ENCODE data around the gene ATP11C.
"Not testable (repeated sequence)": the region's sequence is repeated elsewhere in the genome, so short reads cannot be mapped to it uniquely, and the experiment has no call there.

ATP11C gene

DNA sequence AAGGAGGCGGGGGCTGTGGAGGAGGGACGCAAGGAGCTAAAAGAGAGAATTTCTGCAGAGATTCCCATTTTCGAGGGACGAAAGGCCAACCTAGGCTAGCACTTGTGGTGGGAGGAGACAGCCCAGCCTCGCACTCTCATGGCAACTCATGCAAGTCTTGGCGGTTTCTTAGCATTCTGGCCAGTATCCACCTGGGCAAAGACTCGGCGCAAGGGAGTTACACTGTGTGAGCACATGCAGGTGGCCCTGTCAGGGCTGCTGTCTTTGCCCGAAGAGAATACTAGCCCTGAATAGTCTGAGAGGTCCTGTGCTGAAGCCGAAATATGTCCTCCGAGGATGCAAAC lies 240.4 kb downstream of the ATP11C start:
- Histone ChIP-seq H3K27me3 (peaks cover 33% of the 10 kb centered on the region), H3K4me3 (ENCODE audit: low read depth in 1 of 2, low read length in 1 of 2) (peak overlapping the region in 1 of 2 experiments; percentile 14), H3K9me3 (no peaks in the 10 kb centered on the region), H3K4me1 (ENCODE audit: control insufficient read depth in 1 of 2, insufficient read depth in 1 of 2, low read depth in 1 of 2, low read length in 1 of 2) (peaks cover 0 to 12% of the 10 kb centered on the region in 2 experiments), H3K27ac (no peak overlapping the region), H3K36me3 (no peaks in the 10 kb centered on the region)
- TF ChIP-seq, protein P1, sequence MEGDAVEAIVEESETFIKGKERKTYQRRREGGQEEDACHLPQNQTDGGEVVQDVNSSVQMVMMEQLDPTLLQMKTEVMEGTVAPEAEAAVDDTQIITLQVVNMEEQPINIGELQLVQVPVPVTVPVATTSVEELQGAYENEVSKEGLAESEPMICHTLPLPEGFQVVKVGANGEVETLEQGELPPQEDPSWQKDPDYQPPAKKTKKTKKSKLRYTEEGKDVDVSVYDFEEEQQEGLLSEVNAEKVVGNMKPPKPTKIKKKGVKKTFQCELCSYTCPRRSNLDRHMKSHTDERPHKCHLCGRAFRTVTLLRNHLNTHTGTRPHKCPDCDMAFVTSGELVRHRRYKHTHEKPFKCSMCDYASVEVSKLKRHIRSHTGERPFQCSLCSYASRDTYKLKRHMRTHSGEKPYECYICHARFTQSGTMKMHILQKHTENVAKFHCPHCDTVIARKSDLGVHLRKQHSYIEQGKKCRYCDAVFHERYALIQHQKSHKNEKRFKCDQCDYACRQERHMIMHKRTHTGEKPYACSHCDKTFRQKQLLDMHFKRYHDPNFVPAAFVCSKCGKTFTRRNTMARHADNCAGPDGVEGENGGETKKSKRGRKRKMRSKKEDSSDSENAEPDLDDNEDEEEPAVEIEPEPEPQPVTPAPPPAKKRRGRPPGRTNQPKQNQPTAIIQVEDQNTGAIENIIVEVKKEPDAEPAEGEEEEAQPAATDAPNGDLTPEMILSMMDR (IDR thresholded peaks at IDR 0.05): no peak

DNA sequence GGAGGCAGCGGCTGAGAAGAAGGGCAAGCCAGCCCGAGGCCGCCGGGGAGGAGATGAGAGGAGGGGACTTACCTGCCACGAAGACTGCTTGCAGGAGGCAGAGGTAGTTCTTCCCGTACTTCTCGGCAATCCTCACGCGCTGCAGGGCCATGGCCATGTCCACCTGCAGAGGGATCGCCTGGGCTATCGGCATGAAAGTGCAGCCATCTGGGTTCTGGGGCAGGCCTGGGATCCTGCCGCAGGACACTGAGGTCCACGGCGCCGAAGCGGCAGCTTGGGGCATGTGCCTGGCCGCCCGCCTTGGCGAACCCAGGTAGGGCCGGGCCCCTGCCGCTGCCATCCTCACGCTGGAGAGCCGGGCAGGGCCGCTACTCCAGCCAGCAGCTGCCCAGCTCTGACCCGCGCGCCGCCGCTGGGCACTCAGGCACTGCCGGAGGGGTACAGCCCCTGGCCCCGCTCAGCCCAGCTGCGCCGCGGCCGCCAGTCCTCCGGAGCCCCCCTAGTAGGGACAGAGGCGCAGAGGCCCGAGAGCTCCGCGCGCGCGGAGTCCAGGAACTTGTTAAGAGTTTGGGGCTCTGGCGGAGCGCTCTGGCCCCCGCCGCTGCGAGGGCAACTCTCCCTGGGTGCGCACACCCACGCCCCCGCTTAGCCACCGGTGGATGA lies 240.9 kb downstream of the ATP11C start:
- Histone ChIP-seq H3K36me3 (no peaks in the 10 kb centered on the region), H3K4me3 (ENCODE audit: low read depth in 1 of 2, low read length in 1 of 2) (peak overlapping the region in 1 of 2 experiments; percentile 14), H3K4me1 (ENCODE audit: control insufficient read depth in 1 of 2, insufficient read depth in 1 of 2, low read depth in 1 of 2, low read length in 1 of 2) (peaks cover 0 to 12% of the 10 kb centered on the region in 2 experiments), H3K9me3 (no peaks in the 10 kb centered on the region), H3K27ac (no peak overlapping the region), H3K27me3 (peaks cover 33% of the 10 kb centered on the region)
- TF ChIP-seq, protein P1 (IDR thresholded peaks at IDR 0.05): no peak

DNA sequence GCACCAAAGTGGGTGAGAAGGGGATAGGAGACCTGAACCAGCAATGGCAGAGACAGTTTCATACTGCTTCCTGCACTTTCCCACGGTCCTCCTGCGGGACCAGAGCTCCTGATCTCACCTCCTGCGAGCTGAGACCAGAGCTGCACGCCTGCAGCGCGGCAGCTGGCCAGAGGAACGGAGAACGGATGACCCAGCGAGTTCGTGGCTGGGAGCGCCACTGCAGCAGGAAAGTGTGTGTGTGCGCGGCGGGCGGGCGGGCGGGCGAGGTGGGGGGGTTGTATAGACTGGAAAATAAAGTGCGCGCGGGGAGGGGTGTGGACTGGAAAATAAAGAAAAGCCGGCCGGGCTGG lies 241.4 kb downstream of the ATP11C start:
- Histone ChIP-seq H3K27ac (no peak overlapping the region), H3K4me1 (ENCODE audit: control insufficient read depth in 1 of 2, insufficient read depth in 1 of 2, low read depth in 1 of 2, low read length in 1 of 2) (peaks cover 0 to 12% of the 10 kb centered on the region in 2 experiments), H3K4me3 (ENCODE audit: low read depth in 1 of 2, low read length in 1 of 2) (peak overlapping the region in 1 of 2 experiments; percentile 14), H3K36me3 (no peaks in the 10 kb centered on the region), H3K27me3 (peaks cover 33% of the 10 kb centered on the region), H3K9me3 (no peaks in the 10 kb centered on the region)
- TF ChIP-seq, protein P1 (IDR thresholded peaks at IDR 0.05): no peak

DNA sequence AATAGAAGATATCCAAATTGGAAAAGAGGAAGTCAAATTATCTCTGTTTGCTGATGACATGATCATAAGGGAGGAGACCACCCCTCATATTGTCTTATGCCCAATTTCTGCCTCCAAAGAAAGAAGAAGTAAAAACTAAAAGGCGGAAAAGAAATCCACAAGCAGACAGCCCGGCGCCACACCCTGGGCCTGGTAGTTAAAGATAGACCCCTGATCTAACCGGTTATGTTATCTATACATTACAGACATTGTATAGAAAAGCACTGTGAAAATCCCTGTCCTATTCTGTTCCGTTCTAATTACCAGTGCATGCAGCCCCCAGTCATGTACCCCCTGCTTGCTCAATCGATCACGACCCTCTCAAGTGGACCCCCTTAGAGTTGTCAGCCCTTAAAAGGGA lies 247.7 kb downstream of the ATP11C start:
- not testable (repeated sequence) for H3K4me3 ChIP-seq (ENCODE audit: low read depth in 1 of 2, low read length in 1 of 2); H3K4me1 ChIP-seq (ENCODE audit: control insufficient read depth in 1 of 2, insufficient read depth in 1 of 2, low read depth in 1 of 2, low read length in 1 of 2); H3K27ac ChIP-seq; H3K27me3 ChIP-seq; H3K36me3 ChIP-seq; H3K9me3 ChIP-seq

DNA sequence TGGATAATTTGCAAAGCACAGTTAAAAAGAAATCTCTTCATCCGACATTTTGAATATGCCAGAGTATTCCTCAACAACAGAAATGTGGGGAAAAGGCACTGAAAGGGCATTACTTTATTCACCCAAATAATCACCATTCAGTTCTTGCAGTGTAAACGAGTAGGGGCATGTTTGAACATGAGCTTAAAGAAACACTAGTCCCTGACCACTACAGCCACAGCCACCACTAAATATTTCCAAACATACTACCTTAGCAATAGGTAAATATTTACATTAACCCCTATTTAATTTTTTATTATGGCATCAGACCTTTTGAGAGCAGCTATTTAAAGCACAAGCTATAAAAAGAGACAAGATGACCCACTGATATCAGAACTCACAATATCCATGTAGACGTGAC lies 252.5 kb downstream of the ATP11C start:
- H3K27ac ChIP-seq: no peak overlapping the region
- H3K4me1 ChIP-seq (ENCODE audit: control insufficient read depth in 1 of 2, insufficient read depth in 1 of 2, low read depth in 1 of 2, low read length in 1 of 2): no peaks in the 10 kb centered on the region
- no peaks in the 10 kb centered on the region for H3K36me3 ChIP-seq
- no peaks in the 10 kb centered on the region for H3K9me3 ChIP-seq
- H3K4me3 ChIP-seq (ENCODE audit: low read depth in 1 of 2, low read length in 1 of 2): no peak overlapping the region
- TF ChIP-seq, protein P1 (IDR thresholded peaks at IDR 0.05): no peak
- H3K27me3 ChIP-seq: no peaks in the 10 kb centered on the region
